IMR-90 (cell line): Measurements from ENCODE around the gene TTC23L. TPM values are rescaled to one million over a fixed set of nuclear protein-coding genes. Genes with fewer than 3 reads are reported as not detected.
A peak's percentile ranks its signal among the peaks of the same experiment; 100 is the strongest.

Experiments used
- ATAC-seq: fragments of 200-7000 bp; cut with Tn5 transposase; 2 replicates; pipeline ENCODE4 v1.9.1; 2020; ENCODE audit warnings: low read depth, mild to moderate bottlenecking, moderate library complexity
- BruUV-seq: library from RNA; stranded (reverse); fragments of 400-500 nt; replicated peaks from 2 replicates; lab custom pipeline; 2021; lab: Mats Ljungman, UMichigan
- CTCF ChIA-PET: fragments of 300-600 bp; formaldehyde crosslinking; extraction: SDS; loops from one replicate; lab custom pipeline; 2021; ENCODE audit warnings: antibody characterized with exemption; lab: Yijun Ruan, JAX
- POLR2A ChIA-PET: fragments of 300-600 bp; sonication (Branson Sonifier 250); formaldehyde crosslinking; loops from one replicate; lab custom pipeline; 2022; ENCODE audit warnings: antibody characterized with exemption; ENCODE audit not compliant: unreplicated experiment; lab: Charles Lee
- DNase-seq: peaks from one replicate; pipeline ENCODE4 v3.0.0; 2013
- H2AFZ ChIP-seq: replicated peaks from 2 replicates; pipeline ENCODE3; 2013; ENCODE audit warnings: low read length, mild to moderate bottlenecking; ENCODE audit not compliant: poor library complexity
- H2AK5ac ChIP-seq: 2 replicates; pipeline ENCODE4 v1.6.1; 2013; ENCODE audit warnings: low read depth, low read length, inconsistent platforms
- H2AK9ac ChIP-seq: replicated peaks from 2 replicates; pipeline ENCODE3; 2013; ENCODE audit warnings: mild to moderate bottlenecking, low read depth, low read length, moderate library complexity; ENCODE audit not compliant: poor library complexity
- H2BK120ac ChIP-seq: 2 replicates; pipeline ENCODE4 v1.6.1; 2013; ENCODE audit warnings: low read depth, low read length, inconsistent platforms
- H2BK15ac ChIP-seq: 3 replicates; pipeline ENCODE4 v1.6.1; 2013; ENCODE audit warnings: low read depth, low read length, inconsistent platforms
- H2BK20ac ChIP-seq: 2 replicates; pipeline ENCODE4 v1.6.1; 2013; ENCODE audit warnings: low read depth, mild to moderate bottlenecking, inconsistent platforms, low read length, moderate library complexity
- H2BK5ac ChIP-seq: 2 replicates; pipeline ENCODE4 v1.6.1; 2013; ENCODE audit warnings: mild to moderate bottlenecking, low read depth, low read length, inconsistent platforms; ENCODE audit not compliant: poor library complexity, severe bottlenecking
- H3K14ac ChIP-seq: replicated peaks from 2 replicates; pipeline ENCODE4 v1.6.1; 2013; ENCODE audit warnings: low read depth, low read length, inconsistent platforms
- H3K18ac ChIP-seq: 2 replicates; pipeline ENCODE4 v1.6.1; 2013; ENCODE audit warnings: low read depth, low read length, control low read depth
- H3K23ac ChIP-seq: 2 replicates; pipeline ENCODE4 v1.6.1; 2013; ENCODE audit warnings: low read depth, low read length, inconsistent platforms
- H3K27ac ChIP-seq: 2 replicates; pipeline ENCODE4 v1.5.1; 2013; ENCODE audit warnings: mild to moderate bottlenecking, control low read depth, low read length; ENCODE audit not compliant: insufficient read depth
- H3K27me3 ChIP-seq: 2 replicates; pipeline ENCODE4 v1.6.1; 2013; ENCODE audit warnings: low read length; ENCODE audit not compliant: control insufficient read depth, insufficient read depth
- H3K36me3 ChIP-seq: 2 replicates; pipeline ENCODE4 v1.6.1; 2013; ENCODE audit warnings: low read length, mixed read lengths; ENCODE audit not compliant: control insufficient read depth, insufficient read depth
- H3K4ac ChIP-seq: 2 replicates; pipeline ENCODE4 v1.6.1; 2013; ENCODE audit warnings: low read depth, low read length, inconsistent platforms
- H3K4me1 ChIP-seq: 2 replicates; pipeline ENCODE4 v1.6.1; 2013; ENCODE audit warnings: low read length, mixed read lengths; ENCODE audit not compliant: control insufficient read depth, insufficient read depth
- H3K4me2 ChIP-seq: 2 replicates; pipeline ENCODE4 v1.6.1; 2013; ENCODE audit warnings: low read depth, mild to moderate bottlenecking, control low read depth, low read length, moderate library complexity
- H3K4me3 ChIP-seq: 2 replicates; pipeline ENCODE4 v1.5.1; 2013; ENCODE audit warnings: low read depth, mild to moderate bottlenecking, control low read depth, low read length, moderate library complexity; ENCODE audit not compliant: insufficient read depth
- H3K56ac ChIP-seq: 2 replicates; pipeline ENCODE4 v1.6.1; 2013; ENCODE audit warnings: low read length, inconsistent platforms; ENCODE audit not compliant: insufficient read depth; ENCODE audit errors: extremely low read depth
- H3K79me1 ChIP-seq, 2 experiments: 2 replicates each; pipeline ENCODE4 v1.6.1; 2013; ENCODE audit warnings: low read length in 2 of 2, inconsistent platforms in 1 of 2, low read depth in 1 of 2
- H3K9ac ChIP-seq: 2 replicates; pipeline ENCODE4 v1.6.1; 2013; ENCODE audit warnings: low read depth, low read length, control low read depth
- H3K9me1 ChIP-seq: 2 replicates; pipeline ENCODE4 v1.6.1; 2013; ENCODE audit warnings: low read length, inconsistent platforms; ENCODE audit not compliant: insufficient read depth
- H3K9me3 ChIP-seq: 2 replicates; pipeline ENCODE4 v1.6.1; 2013; ENCODE audit warnings: low read length; ENCODE audit not compliant: control insufficient read depth, insufficient read depth
- H4K20me1 ChIP-seq: 2 replicates; pipeline ENCODE4 v1.6.1; 2013; ENCODE audit warnings: low read length, inconsistent platforms; ENCODE audit not compliant: insufficient read depth
- H4K5ac ChIP-seq: 2 replicates; pipeline ENCODE4 v1.6.1; 2013; ENCODE audit warnings: mild to moderate bottlenecking, low read depth, low read length, control low read depth
- H4K8ac ChIP-seq, 2 experiments: 2 replicates each; pipeline ENCODE4 v1.6.1; 2013; ENCODE audit warnings: low read depth in 2 of 2, low read length in 2 of 2, control low read depth in 1 of 2, inconsistent platforms in 1 of 2
- H4K91ac ChIP-seq: 2 replicates; pipeline ENCODE4 v1.6.1; 2013; ENCODE audit warnings: low read depth, low read length, inconsistent platforms; ENCODE audit not compliant: insufficient read depth
- BHLHE40 ChIP-seq: fragments of 150-350 bp; IDR thresholded peaks from 2 replicates; pipeline ENCODE4 v1.6.1; 2016; ENCODE audit warnings: mild to moderate bottlenecking, low read depth, low read length
- CEBPB ChIP-seq: IDR thresholded peaks from 2 replicates; pipeline ENCODE4 v1.6.1; 2012; ENCODE audit warnings: low read depth, low read length, improper control_type of control experiment
- CHD1 ChIP-seq: IDR thresholded peaks from 2 replicates; pipeline ENCODE4 v1.6.1; 2012; ENCODE audit warnings: low read depth, low read length, improper control_type of control experiment
- FOS ChIP-seq: fragments of 150-350 bp; IDR thresholded peaks from 2 replicates; pipeline ENCODE4 v1.6.1; 2016; ENCODE audit warnings: low read depth, low read length
- MAFK ChIP-seq: IDR thresholded peaks from 2 replicates; pipeline ENCODE4 v1.6.1; 2012; ENCODE audit warnings: low read depth, low read length, improper control_type of control experiment
- MAZ ChIP-seq: IDR thresholded peaks from 2 replicates; pipeline ENCODE4 v1.6.1; 2012; ENCODE audit warnings: low read depth, mild to moderate bottlenecking, low read length, improper control_type of control experiment, moderate library complexity, borderline replicate concordance
- MXI1 ChIP-seq: IDR thresholded peaks from 2 replicates; pipeline ENCODE4 v1.6.1; 2012; ENCODE audit warnings: low read depth, mild to moderate bottlenecking, low read length, moderate library complexity, borderline replicate concordance
- NFE2L2 ChIP-seq: fragments of 150-350 bp; IDR thresholded peaks from 2 replicates; pipeline ENCODE4 v1.6.1; 2016; ENCODE audit warnings: low read depth, mild to moderate bottlenecking, low read length
- POLR2A ChIP-seq: IDR thresholded peaks from 2 replicates; pipeline ENCODE4 v1.6.1; 2012; ENCODE audit warnings: mild to moderate bottlenecking, low read depth, low read length
- RAD21 ChIP-seq: IDR thresholded peaks from 2 replicates; pipeline ENCODE4 v1.6.1; 2012; ENCODE audit warnings: low read length, improper control_type of control experiment
- RCOR1 ChIP-seq: IDR thresholded peaks from 2 replicates; pipeline ENCODE4 v1.6.1; 2012; ENCODE audit warnings: mild to moderate bottlenecking, low read length, improper control_type of control experiment; ENCODE audit not compliant: insufficient replicate concordance
- RFX5 ChIP-seq: IDR thresholded peaks from 2 replicates; pipeline ENCODE4 v1.8.0; 2012; ENCODE audit warnings: low read depth, mild to moderate bottlenecking, low read length, moderate library complexity
- SMC3 ChIP-seq: fragments of 150-350 bp; IDR thresholded peaks from 2 replicates; pipeline ENCODE4 v1.6.1; 2016; ENCODE audit warnings: low read depth, mild to moderate bottlenecking, antibody characterized with exemption, low read length, moderate library complexity
- WGBS, 2 experiments: methylation state at CpG; one replicate each; pipeline versions ENCODE4 v1.1.5 to v1.1.7; 2013; ENCODE audit warnings: missing lambda C conversion rate in 2 of 2; ENCODE audit not compliant: insufficient read length in 1 of 2; ENCODE audit errors: extremely low coverage in 2 of 2; 5-methylcytosine and 5-hydroxymethylcytosine counted together
- dilution Hi-C: fragments of 300-500 bp; cut with HindIII; formaldehyde crosslinking; loops from one replicate; pipeline ENCODE4 v1.14.3; 2018; ENCODE audit warnings: low sequenced_read_pairs; ENCODE audit not compliant: unreplicated experiment
- in situ Hi-C: fragments of 300-500 bp; cut with MboI; formaldehyde crosslinking; loops from 3 replicates; pipeline ENCODE4 v1.14.3; 2019; ENCODE audit warnings: low sequenced_read_pairs, inconsistent platforms, mixed read lengths
- intact Hi-C: fragments of 100-400 bp; cut with micrococcal nuclease; formaldehyde crosslinking; loops from 2 replicates; pipeline ENCODE4 v1.10.0; 2022
- polyA plus RNA-seq, 3 experiments: library from polyadenylated mRNA; depleted of rRNA; stranded (reverse); fragments of >200 nt; gene quantifications; 2 replicates each; pipeline ENCODE4 v1.2.3, GENCODE V29; 2012; ENCODE audit warnings: low replicate concordance in 1 of 3
- total RNA-seq: library from RNA; depleted of rRNA; stranded (reverse); fragments of >200 nt; gene quantifications from 2 replicates; pipeline ENCODE4 v1.2.3, GENCODE V29; 2012
- TF ChIP-seq, protein P1 (sequence below): fragments of 150-350 bp; IDR thresholded peaks from 2 replicates; pipeline ENCODE4 v1.6.1; 2016; ENCODE audit warnings: low read depth, mild to moderate bottlenecking, low read length, moderate library complexity, borderline replicate concordance
- TF ChIP-seq, protein P2 (sequence below): conservative IDR thresholded peaks from 2 replicates; pipeline ENCODE4 v1.5.1; 2012; ENCODE audit warnings: mild to moderate bottlenecking, low read depth, low read length, improper control_type of control experiment
- TF ChIP-seq, protein P3 (sequence below): fragments of 150-350 bp; IDR thresholded peaks from 2 replicates; pipeline ENCODE4 v1.6.1; 2017; ENCODE audit warnings: mild to moderate bottlenecking, antibody characterized with exemption, low read length, low read depth

The TTC23L gene
- total and polyA plus RNA-seq, 2 of the 4 experiments (the other 2 are of a cell fraction): under 0.01 TPM; not detected in 1

DNA sequence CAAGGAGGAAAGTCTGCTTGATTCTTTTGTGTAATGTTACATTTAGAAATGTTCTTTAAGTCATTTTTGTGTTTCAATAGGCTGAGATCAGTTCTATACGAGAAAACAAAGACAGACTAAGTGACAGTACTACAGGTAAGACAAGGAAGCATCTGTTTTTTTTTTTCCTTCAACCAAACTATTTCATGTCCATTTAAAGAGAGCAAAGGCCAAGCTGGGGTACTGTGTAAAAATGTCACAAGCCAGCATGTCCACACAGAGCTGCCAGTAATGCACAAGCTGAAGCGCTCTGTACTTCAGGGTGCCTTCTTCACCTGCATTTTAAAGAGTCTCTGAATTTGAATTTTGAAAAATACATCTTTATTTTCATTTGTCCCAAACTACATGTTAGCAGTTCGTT, 20.2 kb upstream of the TTC23L start:
- no peak for DNase-seq
- ChIA-PET CTCF (interaction anchor here (1.0 kb wide), 1 partner anchor 11 kb away, joined by 4 read pairs; no protein-coding TSS in a partner anchor), POLR2A (no interaction called here)
- H3K27me3 ChIP-seq: no peaks in the 10 kb centered on the region
- no peak overlapping the region for H3K14ac ChIP-seq
- intact Hi-C loops: no loop called here
- no peaks in the 10 kb centered on the region for H3K4me1 ChIP-seq
- H4K91ac ChIP-seq: no peak overlapping the region
- no peak overlapping the region for H3K4ac ChIP-seq
- H3K23ac ChIP-seq: no peak overlapping the region
- ATAC-seq: no peak
- H4K8ac ChIP-seq: no peak overlapping the region
- peak overlapping the region; percentile 46 for H2BK5ac ChIP-seq
- H4K20me1 ChIP-seq: no peaks in the 10 kb centered on the region; the same call in 1 of the 2 replicates
- no peak overlapping the region for H2AFZ ChIP-seq
- no peak overlapping the region for H3K27ac ChIP-seq
- H3K56ac ChIP-seq: no peak overlapping the region
- H4K5ac ChIP-seq: no peak overlapping the region
- no peak overlapping the region for H2AK5ac ChIP-seq
- H3K18ac ChIP-seq: no peak overlapping the region
- in situ Hi-C loops: no loop called here
- H3K79me1 ChIP-seq: peaks cover 10 to 22% of the 10 kb centered on the region in 2 experiments
- H3K9me1 ChIP-seq: no peaks in the 10 kb centered on the region
- H3K36me3 ChIP-seq: peaks cover 40% of the 10 kb centered on the region
- no peak overlapping the region for H2BK15ac ChIP-seq
- no peak overlapping the region for H2AK9ac ChIP-seq
- no peak overlapping the region for H3K4me2 ChIP-seq
- no peak overlapping the region for H2BK20ac ChIP-seq
- H2BK120ac ChIP-seq: no peak overlapping the region
- no TSS peak for BruUV-seq
- H3K9ac ChIP-seq: no peak overlapping the region
- dilution Hi-C loops: no loop called here
- no peak overlapping the region for H3K4me3 ChIP-seq
- no peaks in the 10 kb centered on the region for H3K9me3 ChIP-seq
- no CpG with 5 or more reads among the region's 3 CpGs for WGBS, 2 experiments
- no peak for TF ChIP-seq RAD21
- no peak for TF ChIP-seq MXI1
- TF ChIP-seq BHLHE40: no peak
- no peak for TF ChIP-seq SMC3
- TF ChIP-seq, protein P1, sequence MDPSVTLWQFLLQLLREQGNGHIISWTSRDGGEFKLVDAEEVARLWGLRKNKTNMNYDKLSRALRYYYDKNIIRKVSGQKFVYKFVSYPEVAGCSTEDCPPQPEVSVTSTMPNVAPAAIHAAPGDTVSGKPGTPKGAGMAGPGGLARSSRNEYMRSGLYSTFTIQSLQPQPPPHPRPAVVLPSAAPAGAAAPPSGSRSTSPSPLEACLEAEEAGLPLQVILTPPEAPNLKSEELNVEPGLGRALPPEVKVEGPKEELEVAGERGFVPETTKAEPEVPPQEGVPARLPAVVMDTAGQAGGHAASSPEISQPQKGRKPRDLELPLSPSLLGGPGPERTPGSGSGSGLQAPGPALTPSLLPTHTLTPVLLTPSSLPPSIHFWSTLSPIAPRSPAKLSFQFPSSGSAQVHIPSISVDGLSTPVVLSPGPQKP: no peak
- no peak for TF ChIP-seq POLR2A
- no peak for TF ChIP-seq FOS
- TF ChIP-seq, protein P2, sequence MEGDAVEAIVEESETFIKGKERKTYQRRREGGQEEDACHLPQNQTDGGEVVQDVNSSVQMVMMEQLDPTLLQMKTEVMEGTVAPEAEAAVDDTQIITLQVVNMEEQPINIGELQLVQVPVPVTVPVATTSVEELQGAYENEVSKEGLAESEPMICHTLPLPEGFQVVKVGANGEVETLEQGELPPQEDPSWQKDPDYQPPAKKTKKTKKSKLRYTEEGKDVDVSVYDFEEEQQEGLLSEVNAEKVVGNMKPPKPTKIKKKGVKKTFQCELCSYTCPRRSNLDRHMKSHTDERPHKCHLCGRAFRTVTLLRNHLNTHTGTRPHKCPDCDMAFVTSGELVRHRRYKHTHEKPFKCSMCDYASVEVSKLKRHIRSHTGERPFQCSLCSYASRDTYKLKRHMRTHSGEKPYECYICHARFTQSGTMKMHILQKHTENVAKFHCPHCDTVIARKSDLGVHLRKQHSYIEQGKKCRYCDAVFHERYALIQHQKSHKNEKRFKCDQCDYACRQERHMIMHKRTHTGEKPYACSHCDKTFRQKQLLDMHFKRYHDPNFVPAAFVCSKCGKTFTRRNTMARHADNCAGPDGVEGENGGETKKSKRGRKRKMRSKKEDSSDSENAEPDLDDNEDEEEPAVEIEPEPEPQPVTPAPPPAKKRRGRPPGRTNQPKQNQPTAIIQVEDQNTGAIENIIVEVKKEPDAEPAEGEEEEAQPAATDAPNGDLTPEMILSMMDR: no peak
- no peak for TF ChIP-seq RFX5
- no peak for TF ChIP-seq CHD1
- TF ChIP-seq MAZ: no peak
- TF ChIP-seq RCOR1: no peak
- TF ChIP-seq CEBPB: no peak
- TF ChIP-seq MAFK: no peak
- TF ChIP-seq NFE2L2: no peak
- TF ChIP-seq, protein P3, sequence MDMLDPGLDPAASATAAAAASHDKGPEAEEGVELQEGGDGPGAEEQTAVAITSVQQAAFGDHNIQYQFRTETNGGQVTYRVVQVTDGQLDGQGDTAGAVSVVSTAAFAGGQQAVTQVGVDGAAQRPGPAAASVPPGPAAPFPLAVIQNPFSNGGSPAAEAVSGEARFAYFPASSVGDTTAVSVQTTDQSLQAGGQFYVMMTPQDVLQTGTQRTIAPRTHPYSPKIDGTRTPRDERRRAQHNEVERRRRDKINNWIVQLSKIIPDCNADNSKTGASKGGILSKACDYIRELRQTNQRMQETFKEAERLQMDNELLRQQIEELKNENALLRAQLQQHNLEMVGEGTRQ: no peak
